ENCODE results near the gene SCAF1. TPM values are rescaled to one million over a fixed set of nuclear protein-coding genes. Genes with fewer than 3 reads are reported as not detected.

The SCAF1 gene
- total and polyA plus RNA-seq, 2 of the 13 experiments (the other 11 are each of a cell fraction or from before 2014, with no cell fraction given), result 3.3 to 6.1 TPM

GRCh38 chr19:49641688-49642491 is at the start of gene SCAF1 (continued):
- TF ChIP-seq USF2 (IDR thresholded peaks at IDR 0.05; ENCODE audit: low read depth, low read length) (peak; percentile 26; the same call in 1 of the 2 replicates), USF2 (CRISPR knock-in tag; IDR thresholded peaks at IDR 0.05; ENCODE audit: borderline replicate concordance) (peak; percentile 60), ZBTB10 (CRISPR knock-in tag; IDR thresholded peaks at IDR 0.05; ENCODE audit: borderline replicate concordance) (peak; percentile 87; the same call in 1 of the 2 replicates), ZNF598 (CRISPR knock-in tag; IDR thresholded peaks at IDR 0.05; ENCODE audit: borderline replicate concordance) (0 out of 2 replicates have a peak, but pooled peaks have one; percentile 38), ZNF44 (CRISPR knock-in tag; IDR thresholded peaks at IDR 0.05) (0 out of 2 replicates have a peak, but pooled peaks have one; percentile 78), ZNF530 (CRISPR knock-in tag; IDR thresholded peaks at IDR 0.05; ENCODE audit: low read depth) (no peak), ZNF264 (CRISPR knock-in tag; IDR thresholded peaks at IDR 0.05) (no peak), MZF1 (CRISPR knock-in tag; IDR thresholded peaks at IDR 0.05; ENCODE audit: borderline replicate concordance) (no peak), NFE2L2 (IDR thresholded peaks at IDR 0.05; ENCODE audit: low read length) (no peak), SALL1 (CRISPR knock-in tag; IDR thresholded peaks at IDR 0.05) (peak; percentile 64; the same call in 1 of the 2 replicates), AGO1 (IDR thresholded peaks at IDR 0.05; ENCODE audit: low read depth, low read length, poor library complexity, severe bottlenecking) (peak; percentile 69), ZNF205 (CRISPR knock-in tag; IDR thresholded peaks at IDR 0.05) (0 out of 2 replicates have a peak, but pooled peaks have one; percentile 13), ZNF781 (CRISPR knock-in tag; IDR thresholded peaks at IDR 0.05; ENCODE audit: borderline replicate concordance, not compliant biosample characterization) (no peak), CENPT (CRISPR knock-in tag; IDR thresholded peaks at IDR 0.05; ENCODE audit: low read depth) (no peak), REL (CRISPR knock-in tag; conservative IDR thresholded peaks at IDR 0.05) (no peak; the same call in 1 of the 2 replicates), SIN3A (IDR thresholded peaks at IDR 0.05; ENCODE audit: borderline replicate concordance, low read depth, low read length) (peak; percentile 56; the same call in 1 of the 2 replicates), YEATS2 (CRISPR knock-in tag; IDR thresholded peaks at IDR 0.05; ENCODE audit: borderline replicate concordance) (peak; percentile 84), RNF219 (CRISPR knock-in tag; IDR thresholded peaks at IDR 0.05) (no peak), ZSCAN25 (CRISPR knock-in tag; IDR thresholded peaks at IDR 0.05) (peak; percentile 73; the same call in 1 of the 2 replicates), ZFP62 (CRISPR knock-in tag; IDR thresholded peaks at IDR 0.05) (peak; percentile 75; the same call in 1 of the 2 replicates), RBM22 (optimal IDR thresholded peaks at IDR 0.05; ENCODE audit: low read length) (no peak), MEF2D (CRISPR knock-in tag; IDR thresholded peaks at IDR 0.05) (peak; percentile 48; the same call in 1 of the 2 replicates)

Measured in HepG2 (cell line).